Stimulated activated CD4-positive, alpha-beta T cell treated with anti-CD3 and anti-CD28 coated beads, Interleukin-2, amount 100 ng/mL, for 48 hours (primary cell): Measurements from ENCODE around the gene EPHB1.
"Not testable (repeated sequence)": the region's sequence is repeated elsewhere in the genome, so short reads cannot be mapped to it uniquely, and the experiment has no call there.

Experiments used
- DNase-seq, 2 donors: peaks; one replicate each; pipeline ENCODE4 v3.0.0-alpha.2; 2020

The EPHB1 gene

DNA sequence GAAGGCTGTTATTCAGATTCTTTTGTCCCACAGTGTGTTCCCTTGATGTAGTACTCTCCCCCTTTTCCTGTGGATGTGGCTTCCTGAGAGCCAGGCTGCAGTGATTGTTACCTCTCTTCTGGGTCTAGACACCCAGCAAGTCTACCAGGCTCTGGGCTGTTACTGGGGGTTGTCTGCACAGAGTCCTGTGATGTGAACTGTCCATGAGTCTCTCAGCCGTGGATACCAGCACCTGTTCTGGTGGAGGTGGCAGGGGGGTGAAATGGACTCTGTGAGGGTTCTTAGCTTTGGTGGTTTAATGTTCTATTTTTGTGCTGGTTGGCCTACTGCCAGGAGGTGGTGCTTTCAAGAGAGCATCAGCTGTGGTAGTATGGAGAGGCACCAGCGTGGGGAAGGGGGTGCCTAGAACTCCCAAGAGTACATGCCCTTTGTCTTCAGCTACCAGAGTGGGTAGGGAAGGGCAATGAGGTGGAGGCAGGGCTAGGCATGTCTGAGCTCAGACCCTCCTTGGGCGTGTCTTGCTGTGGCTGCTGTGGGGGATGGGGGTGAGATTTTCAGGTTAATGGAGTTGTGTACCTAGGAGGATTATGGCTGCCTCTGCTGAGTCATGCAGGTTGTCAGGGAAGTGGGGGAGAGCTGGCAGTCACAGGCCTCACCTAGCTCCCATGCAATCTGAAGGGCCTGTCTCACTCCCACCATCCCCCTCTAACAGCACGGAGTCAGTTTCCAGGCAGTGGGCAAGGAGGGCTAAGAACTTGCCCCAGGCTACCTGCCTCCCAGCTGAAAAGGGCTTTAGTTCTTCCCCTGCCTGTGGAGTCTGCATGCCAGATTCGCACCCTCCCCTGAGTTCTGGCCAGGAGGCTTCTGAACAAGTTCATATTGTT lies 272.0 kb downstream of the EPHB1 start:
- not testable (repeated sequence) for DNase-seq

DNA sequence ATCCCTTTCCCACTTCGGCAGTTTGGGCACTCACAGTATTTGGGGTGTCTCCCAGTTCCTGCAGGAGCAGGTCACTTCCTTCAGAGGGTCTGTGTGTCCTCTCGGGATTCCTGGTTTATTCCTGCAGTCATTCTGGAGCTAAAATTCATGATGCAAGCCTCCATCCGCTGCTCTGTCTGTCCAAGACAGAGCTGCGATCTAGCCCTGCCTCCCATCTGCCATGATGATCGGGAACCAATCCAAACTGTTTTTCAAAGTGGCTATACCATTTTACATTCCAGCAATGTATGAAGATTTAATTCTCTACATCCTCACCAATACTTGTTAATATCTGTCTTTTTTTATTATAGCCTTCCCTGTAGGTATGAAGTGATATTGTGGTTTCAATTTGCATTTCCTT lies 273.0 kb downstream of the EPHB1 start:
- no peak for DNase-seq

DNA sequence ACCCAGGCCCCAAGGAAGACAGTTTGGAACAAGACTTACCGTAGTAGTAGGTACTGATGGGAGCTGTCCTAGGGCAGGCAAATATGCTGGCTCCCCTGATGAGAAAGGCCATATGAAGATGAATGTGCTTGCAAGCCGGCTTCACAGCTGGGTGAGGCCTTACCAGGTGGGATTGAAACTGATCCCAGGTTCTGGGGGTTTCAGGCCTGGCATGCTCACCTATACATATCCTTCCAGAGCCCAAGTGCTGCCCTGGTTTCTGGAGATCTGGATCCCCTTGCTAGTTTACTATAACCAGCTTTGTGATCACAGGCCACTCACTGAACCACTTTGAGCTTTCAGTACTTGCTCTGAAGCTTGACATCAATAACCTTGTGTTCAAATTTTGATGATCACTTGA lies 274.3 kb downstream of the EPHB1 start:
- no peak for DNase-seq

DNA sequence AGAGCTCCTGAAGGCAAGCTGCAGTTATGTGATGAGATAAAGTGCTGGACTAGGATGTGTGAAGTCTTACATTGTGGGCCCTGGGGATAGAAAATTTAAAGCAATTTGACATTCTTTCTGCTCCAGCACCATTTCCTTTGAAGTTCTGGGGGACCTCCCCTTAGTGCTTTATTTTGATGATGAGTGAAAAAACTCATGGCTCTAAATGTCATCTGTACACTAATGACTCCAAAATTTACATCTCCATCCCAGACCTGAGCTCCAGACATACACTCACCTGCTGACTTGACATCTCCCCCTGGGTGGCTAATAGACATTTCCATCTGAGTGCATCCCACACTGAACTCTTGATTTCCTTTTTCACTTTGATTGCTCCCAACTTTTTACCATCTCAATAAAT lies 276.4 kb downstream of the EPHB1 start:
- DNase-seq: no peak

DNA sequence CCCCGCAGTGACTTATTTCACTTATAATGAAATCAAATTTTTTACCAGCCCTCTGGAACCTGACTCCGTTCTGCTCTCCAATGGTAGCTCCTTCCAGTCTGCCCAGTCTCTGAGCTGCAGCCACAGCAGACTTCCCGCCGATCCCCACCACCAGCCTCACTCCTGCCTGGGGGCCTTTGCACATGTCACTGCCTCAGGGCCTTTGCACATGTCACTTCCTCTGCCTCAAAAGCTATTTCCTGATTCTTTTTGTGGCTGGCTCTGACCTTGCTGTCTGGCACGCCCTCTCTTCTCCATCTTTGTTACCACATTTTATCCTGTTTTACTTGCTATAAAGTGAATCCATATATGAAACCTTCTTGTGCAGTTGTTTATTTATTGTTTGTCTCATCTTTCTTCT lies 277.4 kb downstream of the EPHB1 start:
- DNase-seq: no peak

DNA sequence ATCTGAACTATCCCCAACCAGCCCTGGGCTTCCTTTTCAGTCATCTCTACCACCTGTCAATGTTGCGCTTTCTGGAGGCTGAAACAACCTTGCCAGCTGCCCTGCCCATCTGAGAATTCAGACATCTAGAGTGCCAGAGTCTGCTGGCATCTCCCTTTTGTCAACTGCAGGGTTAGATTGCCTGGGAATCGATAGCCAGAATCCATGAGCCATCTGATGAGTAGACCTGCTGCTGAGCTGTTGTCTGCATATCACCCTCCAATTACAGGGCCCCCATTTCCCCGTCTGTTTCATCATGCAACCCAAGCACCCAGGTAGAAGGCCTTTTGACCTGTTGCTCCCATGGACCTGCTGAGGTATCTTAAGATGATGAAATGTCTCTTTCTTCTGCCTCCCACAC lies 280.1 kb downstream of the EPHB1 start:
- DNase-seq: no peak

DNA sequence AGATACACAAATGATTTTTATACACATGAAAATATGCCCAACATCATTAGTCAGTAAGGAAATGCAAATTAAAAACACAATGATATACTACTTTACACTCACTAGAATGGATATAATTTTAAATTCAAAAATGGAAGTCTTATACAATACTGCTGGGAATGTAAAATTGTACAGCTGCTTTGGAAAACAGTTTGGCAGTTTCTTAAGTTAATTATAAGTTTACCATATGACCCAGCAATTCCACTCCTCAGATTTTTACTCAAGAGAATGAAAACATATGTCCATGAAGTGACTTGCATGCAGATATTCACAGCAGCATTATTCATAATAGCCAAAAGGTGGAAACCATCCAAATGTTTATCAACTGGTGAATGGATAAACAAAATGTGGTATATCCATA lies 281.3 kb downstream of the EPHB1 start:
- DNase-seq: no peak

DNA sequence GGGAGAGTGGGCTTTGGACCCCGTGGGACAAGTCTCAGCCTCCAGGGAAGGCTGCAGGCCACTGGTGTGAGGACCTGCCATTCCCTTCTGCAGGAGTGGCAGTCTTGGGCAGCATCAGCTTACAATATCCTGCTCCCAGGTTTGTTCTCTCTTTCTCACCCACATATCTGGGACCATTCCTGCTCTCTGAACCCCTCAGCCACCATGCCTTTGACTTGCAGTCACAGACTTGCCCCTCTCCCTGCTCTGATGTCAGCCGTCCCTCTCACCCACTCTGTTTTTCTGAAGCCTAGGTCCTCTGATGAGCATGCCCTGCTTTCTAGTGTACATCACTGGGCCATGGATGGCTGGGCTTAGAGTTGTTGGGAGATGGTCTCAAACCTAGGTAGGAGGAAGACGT lies 282.1 kb downstream of the EPHB1 start:
- no peak for DNase-seq

DNA sequence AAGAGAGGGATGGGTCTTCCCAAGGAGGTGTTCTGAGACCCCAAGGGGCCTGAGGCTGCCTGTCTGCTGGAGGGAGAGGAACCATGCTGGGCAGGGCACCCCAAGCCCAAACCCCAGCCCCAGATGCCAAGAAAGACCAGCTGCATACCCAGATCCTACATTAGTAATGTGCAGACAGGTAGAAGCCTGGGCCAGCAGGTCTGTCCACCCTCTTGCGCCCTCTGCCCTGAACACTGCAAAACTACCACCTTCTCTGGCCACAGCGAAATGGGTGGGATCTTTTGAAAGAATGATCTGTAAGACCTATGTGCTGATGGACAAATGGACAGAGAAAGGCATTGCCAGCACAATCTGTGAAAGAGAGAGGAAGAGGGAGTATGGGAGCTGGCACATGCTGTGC lies 283.2 kb downstream of the EPHB1 start:
- no peak for DNase-seq

DNA sequence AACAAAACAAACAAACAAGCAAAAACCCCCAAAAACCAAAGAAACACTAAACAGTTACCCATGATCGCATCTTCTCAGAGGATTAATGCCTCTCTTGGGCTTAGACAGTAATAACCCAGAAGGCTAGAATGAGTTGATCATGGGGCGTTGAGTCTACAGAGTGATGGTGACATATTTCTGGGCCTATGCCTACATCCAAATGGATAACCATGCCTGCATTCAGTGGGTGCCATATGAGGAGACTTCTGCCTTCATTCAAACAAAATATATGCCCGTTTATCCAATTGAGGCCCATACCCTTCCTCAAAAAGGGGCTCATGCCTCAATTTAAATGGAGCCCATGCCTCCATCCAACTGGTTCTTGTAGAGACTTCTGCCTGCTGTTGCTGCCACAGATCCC lies 284.0 kb downstream of the EPHB1 start:
- DNase-seq: no peak

DNA sequence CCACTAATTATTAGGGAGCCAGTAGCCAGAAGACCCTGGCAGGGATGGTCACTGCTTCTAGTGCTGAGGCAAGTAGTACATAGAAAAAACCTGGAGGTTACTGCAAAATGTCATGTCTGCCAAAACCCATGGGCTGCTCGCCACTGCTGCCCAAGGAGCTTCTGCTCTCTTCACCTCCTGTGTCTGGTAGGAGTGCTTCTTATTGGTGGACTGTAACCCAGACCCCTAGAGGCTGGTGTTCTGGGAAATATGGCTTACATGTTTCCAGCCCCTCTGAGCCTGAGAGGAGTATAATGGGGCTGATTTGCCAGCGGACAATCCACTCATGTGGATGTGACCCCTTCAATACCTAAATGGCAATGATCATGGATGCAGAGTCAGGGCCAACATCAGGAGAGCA lies 286.4 kb downstream of the EPHB1 start:
- no peak for DNase-seq

DNA sequence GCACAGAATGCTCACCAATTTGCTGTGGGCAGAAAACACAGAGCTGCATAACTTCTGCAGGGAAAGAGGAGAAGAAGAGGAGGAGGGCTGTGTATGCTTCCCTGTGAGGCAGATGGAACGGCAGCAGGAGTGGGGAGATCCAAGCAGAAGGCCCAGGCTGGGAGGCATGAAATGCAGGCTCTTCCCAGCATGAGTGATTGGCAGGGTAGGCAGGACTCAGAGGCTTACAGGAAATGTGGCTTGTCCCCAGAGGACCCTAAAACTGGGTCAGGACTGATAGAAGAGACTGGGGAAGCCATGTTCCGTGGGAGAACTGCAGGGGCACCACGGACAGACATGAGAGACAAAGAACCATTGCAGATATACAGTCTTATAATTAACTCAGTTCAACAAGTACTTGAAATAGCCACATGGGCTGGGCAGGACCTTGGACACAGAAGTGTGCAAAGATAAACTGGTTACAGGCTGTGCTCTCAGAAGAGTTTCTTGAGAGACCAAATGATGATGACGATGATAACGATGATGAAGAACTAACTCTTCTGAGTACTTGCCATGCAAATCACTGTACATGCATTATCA lies 286.9 kb downstream of the EPHB1 start:
- DNase-seq: no peak

DNA sequence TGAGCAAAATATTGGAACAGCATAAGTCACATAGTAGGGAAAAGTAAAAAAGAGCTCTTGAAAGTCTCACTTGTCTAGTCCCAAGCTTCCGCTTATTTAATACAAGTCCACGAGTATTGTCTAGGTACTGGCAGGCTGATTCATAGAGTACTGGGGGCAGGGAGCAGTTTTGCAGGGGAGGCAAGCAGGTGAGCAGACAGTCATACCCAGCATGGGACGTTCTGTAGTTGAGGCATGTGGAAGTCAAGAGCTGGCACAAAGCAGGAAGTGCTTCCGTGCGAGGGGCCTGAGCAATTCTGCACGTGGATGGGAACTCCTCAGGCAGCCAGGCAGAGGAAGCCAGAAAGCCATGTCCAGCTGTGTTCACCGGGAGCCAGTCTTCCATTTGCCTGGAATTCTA lies 287.6 kb downstream of the EPHB1 start:
- no peak for DNase-seq

DNA sequence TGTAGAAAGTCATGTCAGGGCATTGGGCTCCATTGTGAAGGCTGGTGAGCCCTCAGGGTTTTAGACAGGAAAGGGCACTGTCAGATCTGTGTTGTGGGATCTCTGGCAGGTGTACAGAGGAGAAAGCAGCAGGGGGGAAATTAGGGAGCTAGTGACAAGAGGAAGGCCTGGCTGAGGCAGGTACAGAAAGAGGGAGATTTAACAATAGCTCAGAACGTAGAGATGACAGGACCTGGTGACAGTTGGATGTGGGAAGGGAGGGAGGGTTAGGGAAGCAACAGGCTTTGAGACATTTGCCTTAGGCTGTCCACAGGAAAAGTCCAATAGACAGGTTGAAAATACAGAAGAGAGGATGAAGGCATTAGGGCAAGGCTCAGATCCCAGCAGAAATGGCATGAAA lies 288.1 kb downstream of the EPHB1 start:
- DNase-seq: no peak

DNA sequence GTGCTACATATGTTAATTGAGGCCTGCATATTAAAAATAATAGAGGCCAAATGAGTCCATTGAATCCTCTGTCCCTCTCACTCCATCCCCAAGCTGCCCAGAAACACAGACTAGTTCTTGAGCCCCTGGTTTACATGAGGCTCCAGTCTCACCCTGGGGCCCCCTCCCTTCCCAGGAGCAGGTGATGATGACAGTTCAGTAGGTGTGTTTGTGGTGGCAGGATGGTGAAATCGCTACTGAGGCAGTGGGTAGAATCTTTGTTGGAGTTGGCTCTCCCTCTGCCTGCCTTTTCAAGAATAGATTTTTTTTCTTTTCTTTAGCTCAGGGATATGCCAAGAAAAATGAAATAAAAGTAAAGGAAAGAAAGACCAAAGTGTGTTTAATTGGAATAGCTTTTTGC lies 288.7 kb downstream of the EPHB1 start:
- DNase-seq: no peak

DNA sequence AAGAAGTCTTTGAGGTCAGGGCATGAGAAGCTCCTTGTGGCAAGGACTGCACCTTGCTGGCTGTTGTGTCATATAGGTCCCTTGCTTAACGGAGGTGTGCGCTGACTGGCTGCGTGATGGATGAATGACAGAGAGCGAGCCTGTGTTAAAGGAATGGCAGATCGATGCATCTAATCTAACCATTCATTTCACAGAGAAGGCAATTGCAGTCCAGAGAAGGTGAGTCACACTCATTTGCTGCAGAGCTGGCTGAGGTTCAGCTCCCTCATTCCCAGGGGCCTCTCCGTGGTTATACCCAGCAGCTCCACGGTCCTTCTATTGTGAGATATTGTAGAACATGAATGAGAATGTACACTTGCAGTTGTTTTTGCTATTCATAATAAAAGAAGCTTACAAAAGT lies 289.3 kb downstream of the EPHB1 start:
- DNase-seq: no peak

DNA sequence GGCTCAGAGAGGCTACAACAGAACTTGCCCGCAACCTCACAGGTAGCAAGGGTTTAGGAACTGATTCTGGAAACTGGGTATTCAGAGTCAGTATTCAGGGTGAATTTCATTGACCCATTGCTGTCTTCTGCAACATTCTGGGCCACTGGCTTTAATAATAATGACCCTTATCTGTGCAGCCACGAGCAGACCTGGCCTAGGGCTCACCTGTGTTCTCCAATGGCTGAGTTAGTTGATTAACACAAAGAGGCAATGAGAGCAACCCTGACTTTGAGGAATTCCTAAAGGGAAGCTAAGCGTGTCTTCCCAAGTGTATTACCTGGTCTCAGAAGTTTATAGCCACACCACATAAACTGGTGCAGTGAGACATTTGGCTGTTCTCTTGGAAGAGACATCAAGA lies 289.9 kb downstream of the EPHB1 start:
- no peak for DNase-seq

DNA sequence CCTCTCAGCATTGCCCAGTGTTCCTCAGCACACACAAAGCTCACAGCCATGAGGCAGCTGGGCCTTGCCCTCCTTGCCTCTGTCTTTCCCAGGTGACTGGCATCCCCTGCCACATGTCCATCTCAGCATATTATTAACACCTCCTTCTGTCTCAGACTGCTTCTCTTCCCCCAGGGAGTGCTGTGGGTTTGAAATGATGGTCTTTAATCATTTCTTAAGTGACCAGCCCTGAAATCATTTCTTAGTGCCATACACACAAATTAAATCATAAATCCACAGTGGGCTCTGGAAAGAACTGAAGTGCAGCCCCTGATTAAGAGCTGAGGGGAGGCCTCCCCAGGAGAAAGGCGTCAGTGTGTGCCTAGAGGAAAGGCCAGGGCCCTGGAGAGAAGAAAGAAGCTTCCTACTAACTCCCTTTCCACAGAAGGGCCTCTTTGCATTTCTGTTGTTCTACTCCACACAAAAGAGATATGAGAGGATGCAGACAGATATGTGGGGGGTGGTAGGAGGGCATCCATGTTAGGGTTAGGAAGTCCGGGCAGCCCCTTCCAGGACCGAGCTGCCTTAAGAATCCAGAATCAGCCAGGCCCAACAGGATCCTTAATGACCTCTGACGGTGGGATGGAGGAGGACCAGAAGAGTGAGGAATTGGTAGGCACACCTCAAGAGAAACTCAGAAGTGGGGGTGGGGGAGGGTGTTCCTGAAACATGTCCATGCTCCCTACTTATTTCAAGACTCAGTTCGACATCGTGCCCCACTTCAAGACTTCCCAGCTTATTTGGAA lies 290.8 kb downstream of the EPHB1 start:
- no peak for DNase-seq

DNA sequence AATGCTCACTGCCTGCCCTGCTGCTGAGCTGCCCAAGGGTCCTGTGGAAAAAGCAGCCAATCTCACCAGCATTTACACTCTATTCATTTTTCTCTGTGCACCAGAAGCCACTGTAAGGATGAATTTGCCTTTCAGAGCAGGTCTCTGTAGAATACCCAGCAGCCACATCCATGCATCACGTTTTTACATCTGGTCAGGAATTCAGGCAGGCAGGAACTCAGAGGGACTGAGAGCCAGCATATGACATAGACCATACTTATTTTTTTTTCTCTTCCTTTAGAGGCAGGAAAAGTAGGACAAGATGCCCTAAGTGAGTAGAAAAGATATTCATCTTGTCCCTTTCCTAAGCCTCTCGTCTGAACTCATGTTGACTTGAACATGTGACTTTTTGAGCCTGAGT lies 292.7 kb downstream of the EPHB1 start:
- no peak for DNase-seq

DNA sequence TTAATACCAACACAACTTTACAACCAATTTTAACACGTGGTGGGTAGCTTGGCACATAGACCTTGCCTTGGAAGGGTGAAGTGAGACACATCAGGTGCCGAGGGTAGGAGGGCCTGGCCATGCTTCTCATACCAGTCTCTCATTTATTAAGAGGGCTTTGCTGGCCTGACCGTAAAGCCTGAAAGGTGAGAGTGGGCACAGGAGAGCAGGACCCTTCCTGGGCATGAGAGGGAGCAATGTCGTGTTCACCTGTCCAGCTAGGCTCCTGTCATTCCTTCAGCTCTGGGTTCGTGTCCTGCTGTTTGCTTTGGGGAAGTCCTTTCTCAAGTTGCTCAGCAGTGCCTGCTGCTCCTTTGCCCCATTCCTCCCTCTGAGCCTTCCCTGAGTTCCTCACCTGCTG lies 294.4 kb downstream of the EPHB1 start:
- DNase-seq: no peak

DNA sequence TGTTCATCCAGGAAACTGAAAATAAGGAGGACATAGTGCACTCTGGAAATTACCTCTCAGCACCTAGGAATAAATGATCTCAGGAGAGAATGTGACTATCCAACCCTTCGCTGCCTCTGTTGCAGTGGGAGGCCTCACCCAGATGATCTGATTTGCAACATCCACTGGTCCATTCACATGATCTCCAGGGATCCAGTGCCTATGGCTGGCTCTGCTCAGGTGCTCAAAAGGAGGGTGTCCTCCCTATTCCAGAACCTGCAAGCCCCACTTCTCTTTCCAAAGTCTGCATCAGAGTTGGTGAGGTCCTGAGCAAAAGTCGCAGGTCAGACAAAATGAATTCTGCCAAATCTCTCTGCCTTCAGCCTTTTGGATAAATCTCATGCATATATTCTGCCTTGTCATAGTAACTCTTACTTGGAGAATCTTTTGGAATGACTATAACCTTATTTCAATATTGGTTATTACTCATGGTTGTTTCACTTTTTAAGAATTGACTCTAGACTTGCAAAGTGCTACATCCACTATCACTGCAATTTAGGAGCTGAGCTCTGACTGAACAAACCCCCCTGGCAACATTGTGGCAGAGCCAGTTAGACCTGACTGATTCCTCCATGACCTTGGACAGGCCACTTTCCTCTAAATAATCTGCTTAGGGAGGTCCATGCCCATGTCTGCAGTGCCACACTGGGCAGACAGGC lies 295.1 kb downstream of the EPHB1 start:
- no peak for DNase-seq

DNA sequence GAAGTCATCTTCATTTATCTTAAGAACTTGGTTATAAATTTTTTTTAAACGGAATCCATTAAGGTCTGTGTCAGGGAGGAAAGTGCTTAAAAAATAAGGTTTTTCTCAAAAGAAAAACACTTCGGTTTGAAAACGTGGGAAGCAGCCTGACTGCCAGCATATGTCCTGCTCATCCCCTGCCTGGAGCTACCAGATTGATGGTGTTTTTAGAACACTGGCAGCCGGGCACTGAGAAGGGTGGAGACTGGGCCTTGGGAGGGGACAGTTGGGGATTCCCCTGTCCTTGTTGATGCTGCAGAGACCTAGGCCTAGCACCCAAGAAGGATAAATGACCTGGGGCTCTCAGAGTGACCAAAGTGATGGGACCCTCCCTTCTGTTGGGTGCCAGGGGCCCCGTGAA lies 296.9 kb downstream of the EPHB1 start:
- no peak for DNase-seq

DNA sequence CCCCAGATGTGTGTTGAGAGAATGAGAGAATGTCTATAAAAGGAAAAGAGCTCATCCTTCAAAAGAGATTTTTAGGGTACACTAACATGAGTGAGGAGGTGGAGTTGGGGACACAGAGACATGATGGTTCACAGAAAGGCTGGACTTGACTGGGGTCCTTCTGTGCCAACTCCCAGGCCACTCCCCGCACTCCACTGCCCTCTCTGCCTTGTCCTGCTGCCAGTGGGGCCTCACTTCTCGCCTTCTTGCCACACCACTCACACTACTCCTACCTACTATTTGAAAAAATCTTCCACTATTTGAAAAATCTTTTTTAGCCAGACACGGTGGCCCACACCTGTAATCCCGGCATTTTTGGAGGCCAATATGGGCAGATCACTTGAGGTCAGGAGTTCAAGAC lies 298.1 kb downstream of the EPHB1 start:
- DNase-seq: no peak
